Fibroblast of the aortic adventitia (primary cell): ENCODE data around the gene GTF2H4. TPM values are rescaled to one million over a fixed set of nuclear protein-coding genes. Genes with fewer than 3 reads are reported as not detected.

Source experiments
- DNase-seq: peaks from one replicate; pipeline ENCODE4 v3.0.0-alpha.2; 2010; ENCODE audit warnings: low read depth
- H3K4me3 ChIP-seq: 2 replicates; pipeline ENCODE4 v1.5.1; 2011; ENCODE audit warnings: low read depth, mild to moderate bottlenecking, control low read depth, low read length, moderate library complexity
- CTCF ChIP-seq: IDR thresholded peaks from 2 replicates; pipeline ENCODE4 v1.5.1; 2011; ENCODE audit warnings: mild to moderate bottlenecking, low read length, control low read depth, inconsistent platforms; ENCODE audit not compliant: insufficient read depth
- total RNA-seq: library from RNA; depleted of rRNA; stranded (reverse); fragments of >200 nt; gene quantifications from 2 replicates; pipeline ENCODE4 v1.2.3, GENCODE V29; 2012; ENCODE audit warnings: low replicate concordance

The GTF2H4 gene
- total RNA-seq, 1 donor, result 12.7 TPM

- DNase-seq, result no peak
- TF ChIP-seq CTCF, result no peak
- no peak overlapping the region for H3K4me3 ChIP-seq
These were observed 28.2 kb upstream of the GTF2H4 start for GRCh38 chr6:30879684-30880427.

GRCh38 chr6:30880698-30881252, 27.2 kb upstream of the GTF2H4 start:
- TF ChIP-seq CTCF, result no peak
- DNase-seq, result no peak
- no peak overlapping the region for H3K4me3 ChIP-seq

GRCh38 chr6:30881392-30882203, 26.4 kb upstream of the GTF2H4 start:
- DNase-seq, result no peak
- no peak for TF ChIP-seq CTCF
- no peak overlapping the region for H3K4me3 ChIP-seq

GRCh38 chr6:30882204-30882758, 25.7 kb upstream of the GTF2H4 start:
- DNase-seq, result no peak

GRCh38 chr6:30882759-30883684, 25.0 kb upstream of the GTF2H4 start:
- no peak overlapping the region for H3K4me3 ChIP-seq
- no peak for TF ChIP-seq CTCF
- no peak for DNase-seq

More at GRCh38 chr6:30882204-30882758, 25.7 kb upstream of the GTF2H4 start:
- no peak overlapping the region for H3K4me3 ChIP-seq
- TF ChIP-seq CTCF, result no peak
